K562 (cell line): Measurements from ENCODE around the gene PLCL1. TPM values are rescaled to one million over a fixed set of nuclear protein-coding genes. Genes with fewer than 3 reads are reported as not detected.
A peak's percentile ranks its signal among the peaks of the same experiment; 100 is the strongest.

ENCODE experiments used
- ATF4 ChIP-seq: fragments of 450-650 bp; formaldehyde crosslinking; IDR thresholded peaks from 2 replicates; pipeline ENCODE4 v1.4.0; 2022; ENCODE audit warnings: mild to moderate bottlenecking, moderate library complexity
- ATF6 ChIP-seq: sonication (generic); formaldehyde crosslinking; IDR thresholded peaks from 2 replicates; pipeline ENCODE4 v1.4.0; 2020; ENCODE audit warnings: mild to moderate bottlenecking, missing genetic modification reagents
- FOXJ3 ChIP-seq: sonication (generic); formaldehyde crosslinking; IDR thresholded peaks from 2 replicates; pipeline ENCODE4 v1.4.0; 2020; ENCODE audit warnings: mild to moderate bottlenecking, missing genetic modification reagents
- HDAC6 ChIP-seq: IDR thresholded peaks from 2 replicates; pipeline ENCODE4 v1.6.1; 2012; ENCODE audit warnings: low read depth, mild to moderate bottlenecking, control low read depth, inconsistent platforms, low read length, moderate library complexity
- HMG20A ChIP-seq: fragments of 450-650 bp; formaldehyde crosslinking; conservative IDR thresholded peaks from 2 replicates; pipeline ENCODE4 v1.4.0; 2020; ENCODE audit warnings: mild to moderate bottlenecking, mixed read lengths
- LARP7 ChIP-seq: fragments of 450-650 bp; IDR thresholded peaks from 2 replicates; pipeline ENCODE4 v1.6.1; 2016
- MAFF ChIP-seq: IDR thresholded peaks from 2 replicates; pipeline ENCODE4 v1.6.1; 2012; ENCODE audit warnings: low read length, improper control_type of control experiment
- NKRF ChIP-seq: fragments of 450-650 bp; IDR thresholded peaks from 2 replicates; pipeline ENCODE4 v1.6.1; 2016; ENCODE audit warnings: borderline replicate concordance
- SMARCE1 ChIP-seq: fragments of 450-650 bp; IDR thresholded peaks from 2 replicates; pipeline ENCODE4 v1.7.1; 2016; ENCODE audit warnings: mild to moderate bottlenecking
- THRAP3 ChIP-seq: fragments of 450-650 bp; IDR thresholded peaks from 2 replicates; pipeline ENCODE4 v1.6.1; 2016; ENCODE audit warnings: mild to moderate bottlenecking, inconsistent platforms, borderline replicate concordance
- ZNF436 ChIP-seq: fragments of 250-450, 450-650 bp; sonication (Bioruptor Pico); formaldehyde crosslinking; IDR thresholded peaks from 2 replicates; pipeline ENCODE4 v1.7.0; 2020; ENCODE audit warnings: mild to moderate bottlenecking
- polyA plus RNA-seq, 8 experiments: library from polyadenylated mRNA; depleted of rRNA in 4 of 8; stranded (reverse) in 5 of 8; unstranded in 3 of 8; fragments of >200 nt; fragmentation: Nextera tagmentation in 2 of 8; fragmentation: Illumina TruSeq in 1 of 8; extraction: Ambion mirVana in 2 of 8; extraction: Trizol in 1 of 8; gene quantifications; 2 replicates each; pipeline versions ENCODE4 v1.2.1 to v1.2.3, GENCODE V29; 2011 to 2014; ENCODE audit warnings: inconsistent platforms in 1 of 8, missing spikeins in 1 of 8
- total RNA-seq, 7 experiments: library from RNA; depleted of rRNA in 6 of 7; stranded (reverse); fragments of >200 nt in 6 of 7; fragmentation: Illumina TruSeq in 2 of 7; extraction: Trizol in 2 of 7; gene quantifications; 2 replicates each; pipeline versions ENCODE4 v1.2.1 to v1.2.3, GENCODE V29; 2011 to 2021; ENCODE audit warnings: low replicate concordance in 1 of 7
- TF ChIP-seq, protein P1 (sequence below): fragments of 250-450 bp; sonication (Bioruptor Pico); IDR thresholded peaks from 2 replicates; pipeline ENCODE4 v1.8.0; 2021; ENCODE audit warnings: borderline replicate concordance, mild to moderate bottlenecking, moderate library complexity; ENCODE audit not compliant: poor library complexity, severe bottlenecking

The PLCL1 gene
- total and polyA plus RNA-seq, 9 of the 15 experiments (the other 6 are each of a cell fraction or from before 2014, with no cell fraction given): 2.0 to 17.7 (median 8.6) TPM

DNA sequence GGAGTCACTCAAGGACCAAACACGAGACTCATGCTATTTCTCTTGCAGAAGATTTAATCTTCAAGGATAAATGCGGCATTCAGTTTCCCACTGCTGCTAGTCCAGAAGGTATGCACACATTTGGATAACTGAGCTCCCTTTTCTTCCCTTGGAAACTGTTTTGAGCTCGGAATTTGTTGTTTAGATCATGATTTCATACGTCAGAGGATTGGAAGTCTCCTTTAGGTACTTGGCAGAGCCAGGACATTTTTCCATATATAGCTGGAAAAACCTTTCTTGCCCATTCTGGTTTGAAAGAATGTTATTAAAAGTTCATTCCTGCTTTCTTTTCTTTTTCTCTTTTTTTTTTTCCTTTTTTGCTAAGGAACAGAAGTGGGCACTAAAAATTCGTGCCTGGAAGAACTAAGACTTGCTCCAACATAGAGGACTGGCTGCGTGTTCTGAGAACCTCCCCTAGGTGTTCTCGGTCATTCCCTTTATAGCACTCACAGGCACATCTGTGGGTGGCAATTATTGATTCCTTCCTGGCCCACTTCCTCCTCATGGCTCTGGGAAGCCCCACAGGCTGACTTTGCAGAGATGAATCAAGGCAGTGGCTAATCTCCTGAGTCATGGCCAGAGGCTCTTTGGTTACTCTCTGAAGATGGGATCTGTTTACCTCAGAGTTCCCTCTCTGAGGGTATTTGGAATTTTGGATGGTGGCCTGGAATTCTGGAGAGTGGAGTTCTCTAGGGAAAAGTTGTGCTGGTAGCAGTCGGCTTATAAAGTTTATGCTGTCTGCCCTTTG lies 104.8 kb downstream of the PLCL1 start (continued):
- TF ChIP-seq NKRF (no peak), MAFF (peak; percentile 62), FOXJ3 (no peak), HMG20A (CRISPR knock-in tag) (no peak), THRAP3 (no peak), SMARCE1 (peak; percentile 51), ATF4 (CRISPR knock-in tag) (no peak), ATF6 (CRISPR knock-in tag) (no peak), LARP7 (no peak), HDAC6 (no peak), ZNF436 (CRISPR knock-in tag) (no peak)
- TF ChIP-seq, protein P1, sequence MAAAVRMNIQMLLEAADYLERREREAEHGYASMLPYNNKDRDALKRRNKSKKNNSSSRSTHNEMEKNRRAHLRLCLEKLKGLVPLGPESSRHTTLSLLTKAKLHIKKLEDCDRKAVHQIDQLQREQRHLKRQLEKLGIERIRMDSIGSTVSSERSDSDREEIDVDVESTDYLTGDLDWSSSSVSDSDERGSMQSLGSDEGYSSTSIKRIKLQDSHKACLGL (CRISPR knock-in tag): no peak
